GM12801 (cell line): ENCODE data around the gene PAIP1.

Experiments
- TF ChIP-seq, protein P1 (sequence below): IDR thresholded peaks from one replicate; pipeline ENCODE4 v1.5.1; 2011; ENCODE audit warnings: control low read depth; ENCODE audit not compliant: insufficient read length; ENCODE audit errors: extremely low read depth

PAIP1 gene

GRCh38 chr5:43498581-43498980 lies 58.3 kb downstream of the PAIP1 start:
- TF ChIP-seq, protein P1, sequence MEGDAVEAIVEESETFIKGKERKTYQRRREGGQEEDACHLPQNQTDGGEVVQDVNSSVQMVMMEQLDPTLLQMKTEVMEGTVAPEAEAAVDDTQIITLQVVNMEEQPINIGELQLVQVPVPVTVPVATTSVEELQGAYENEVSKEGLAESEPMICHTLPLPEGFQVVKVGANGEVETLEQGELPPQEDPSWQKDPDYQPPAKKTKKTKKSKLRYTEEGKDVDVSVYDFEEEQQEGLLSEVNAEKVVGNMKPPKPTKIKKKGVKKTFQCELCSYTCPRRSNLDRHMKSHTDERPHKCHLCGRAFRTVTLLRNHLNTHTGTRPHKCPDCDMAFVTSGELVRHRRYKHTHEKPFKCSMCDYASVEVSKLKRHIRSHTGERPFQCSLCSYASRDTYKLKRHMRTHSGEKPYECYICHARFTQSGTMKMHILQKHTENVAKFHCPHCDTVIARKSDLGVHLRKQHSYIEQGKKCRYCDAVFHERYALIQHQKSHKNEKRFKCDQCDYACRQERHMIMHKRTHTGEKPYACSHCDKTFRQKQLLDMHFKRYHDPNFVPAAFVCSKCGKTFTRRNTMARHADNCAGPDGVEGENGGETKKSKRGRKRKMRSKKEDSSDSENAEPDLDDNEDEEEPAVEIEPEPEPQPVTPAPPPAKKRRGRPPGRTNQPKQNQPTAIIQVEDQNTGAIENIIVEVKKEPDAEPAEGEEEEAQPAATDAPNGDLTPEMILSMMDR, result no peak

DNA sequence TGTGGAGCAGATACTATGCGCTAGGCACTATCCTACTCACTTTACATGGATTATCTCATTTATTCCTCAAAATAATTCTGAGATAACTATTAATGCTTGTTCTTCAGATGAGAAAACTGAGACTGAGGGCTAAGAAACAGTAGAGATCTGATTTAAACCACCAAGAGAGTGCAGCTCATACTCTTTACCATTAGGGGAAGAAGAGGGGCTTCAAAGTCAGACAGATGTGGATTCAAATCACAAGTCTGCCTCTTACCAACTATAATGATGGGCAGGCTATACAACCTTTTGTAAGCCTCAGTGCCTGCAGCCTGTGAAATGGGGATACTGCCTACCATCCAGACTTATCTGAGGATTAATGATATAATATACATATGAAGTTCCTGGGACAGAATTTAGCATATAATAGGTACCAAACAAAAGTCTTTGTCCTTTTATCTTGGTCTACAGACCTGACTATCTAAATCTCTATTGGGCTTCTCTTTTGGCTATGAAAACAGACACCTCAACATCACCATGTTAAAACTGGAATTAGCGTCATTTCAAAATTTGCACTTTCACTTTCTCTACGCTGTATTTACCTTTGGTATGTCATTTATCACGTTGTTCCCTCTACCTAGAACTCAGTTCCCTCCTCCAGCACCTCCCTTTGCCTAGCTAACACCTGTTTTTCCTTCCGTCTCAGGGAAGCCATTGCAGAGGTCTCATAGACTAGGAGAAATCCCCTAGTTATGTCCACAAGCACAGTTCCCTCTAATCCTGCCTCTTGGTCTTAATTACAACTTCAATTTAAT lies 59.4 kb downstream of the PAIP1 start:
- TF ChIP-seq, protein P1, result no peak

GRCh38 chr5:43491326-43491725 lies 65.6 kb downstream of the PAIP1 start:
- TF ChIP-seq, protein P1, result no peak

DNA sequence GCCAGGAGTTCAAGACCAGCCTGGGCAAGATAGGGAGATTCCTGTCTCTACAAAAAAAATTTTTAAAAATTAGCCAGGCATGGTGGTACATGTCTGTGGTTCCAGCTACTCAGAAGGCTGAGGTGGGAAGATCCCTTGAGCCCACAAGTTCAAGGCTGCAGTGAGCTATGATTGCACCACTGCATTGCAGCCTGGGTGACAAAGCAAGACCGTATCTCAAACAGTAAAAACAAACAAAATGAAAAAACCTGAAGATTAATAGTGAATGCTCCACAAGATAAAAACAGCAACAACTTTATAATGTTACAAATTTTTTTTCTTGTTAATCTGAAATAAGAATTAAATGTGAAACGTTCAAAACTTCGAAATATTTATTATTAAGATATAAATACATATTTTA lies 70.5 kb downstream of the PAIP1 start:
- TF ChIP-seq, protein P1, result no peak

DNA sequence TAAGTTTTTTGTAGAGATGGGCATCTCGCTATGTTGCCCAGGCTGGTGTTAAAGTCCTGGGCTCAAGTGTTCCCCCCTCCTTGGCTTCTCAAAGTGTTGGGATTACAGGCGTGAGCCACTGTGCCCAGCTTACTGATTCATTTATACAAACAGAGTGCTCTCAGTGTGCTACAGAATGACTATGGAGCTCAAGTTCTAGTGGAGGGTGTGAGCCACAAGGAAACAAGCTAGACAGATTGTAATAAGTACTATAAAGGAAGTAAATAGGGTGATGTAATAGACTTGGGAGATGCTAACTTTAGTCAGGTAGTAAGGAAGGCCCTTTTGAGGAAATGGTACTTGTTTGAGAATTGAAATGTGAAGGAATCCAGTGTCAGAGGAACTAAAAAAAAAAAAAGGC lies 71.5 kb downstream of the PAIP1 start:
- TF ChIP-seq, protein P1, result no peak

GRCh38 chr5:43484106-43484849 lies 72.6 kb downstream of the PAIP1 start:
- TF ChIP-seq, protein P1, result no peak

GRCh38 chr5:43483298-43484105 lies 73.4 kb downstream of the PAIP1 start, which contains the start of gene TMEM267:
TMEM267 (minus strand) TSS chr5:43483865; CDS start chr5:43453969, 29,896 bp downstream.
- TF ChIP-seq, protein P1, result no peak
